Measurements from ENCODE around the gene MAP3K5.

The MAP3K5 gene

GRCh38 chr6:136526196-136526930 is 265.9 kb downstream of the MAP3K5 start:
- TF ChIP-seq PPARA (CRISPR knock-in tag; IDR thresholded peaks at IDR 0.05; ENCODE audit: borderline replicate concordance) (no peak), ZFP30 (CRISPR knock-in tag; IDR thresholded peaks at IDR 0.05) (no peak), CSDC2 (CRISPR knock-in tag; IDR thresholded peaks at IDR 0.05) (no peak)
- peak; percentile 98 for ATAC-seq

GRCh38 chr6:136525586-136526195 is 266.6 kb downstream of the MAP3K5 start:
- TF ChIP-seq ZNF8 (CRISPR knock-in tag; IDR thresholded peaks at IDR 0.05) (no peak), OSR1 (CRISPR knock-in tag; IDR thresholded peaks at IDR 0.05) (no peak), ZFP3 (CRISPR knock-in tag; IDR thresholded peaks at IDR 0.05) (no peak), ISL1 (CRISPR knock-in tag; IDR thresholded peaks at IDR 0.05) (no peak), PATZ1 (CRISPR knock-in tag; IDR thresholded peaks at IDR 0.05; ENCODE audit: borderline replicate concordance) (no peak), PPARA (CRISPR knock-in tag; IDR thresholded peaks at IDR 0.05; ENCODE audit: borderline replicate concordance) (no peak), RARB (CRISPR knock-in tag; IDR thresholded peaks at IDR 0.05) (no peak), CREB5 (CRISPR knock-in tag; IDR thresholded peaks at IDR 0.05; ENCODE audit: low read depth) (no peak), ZNF565 (CRISPR knock-in tag; conservative IDR thresholded peaks at IDR 0.05; ENCODE audit: low read depth) (no peak), CSDC2 (CRISPR knock-in tag; IDR thresholded peaks at IDR 0.05) (no peak), POU6F1 (CRISPR knock-in tag; IDR thresholded peaks at IDR 0.05; ENCODE audit: borderline replicate concordance, low read depth) (no peak), ESRRG (CRISPR knock-in tag; IDR thresholded peaks at IDR 0.05) (no peak), TOX (CRISPR knock-in tag; IDR thresholded peaks at IDR 0.05; ENCODE audit: borderline replicate concordance) (no peak), ZFP30 (CRISPR knock-in tag; IDR thresholded peaks at IDR 0.05) (no peak), ARNTL (CRISPR knock-in tag; IDR thresholded peaks at IDR 0.05; ENCODE audit: borderline replicate concordance, low read depth) (no peak)
- ATAC-seq, result peak; percentile 72

- TF ChIP-seq ARNTL (CRISPR knock-in tag; IDR thresholded peaks at IDR 0.05; ENCODE audit: borderline replicate concordance, low read depth) (no peak), ZNF8 (CRISPR knock-in tag; IDR thresholded peaks at IDR 0.05) (no peak), ZFP3 (CRISPR knock-in tag; IDR thresholded peaks at IDR 0.05) (no peak), RARB (CRISPR knock-in tag; IDR thresholded peaks at IDR 0.05) (no peak), TSHZ2 (CRISPR knock-in tag; IDR thresholded peaks at IDR 0.05) (no peak), GLIS3 (CRISPR knock-in tag; IDR thresholded peaks at IDR 0.05) (no peak), ZC3H10 (CRISPR knock-in tag; IDR thresholded peaks at IDR 0.05) (no peak), TOX (CRISPR knock-in tag; IDR thresholded peaks at IDR 0.05; ENCODE audit: borderline replicate concordance) (no peak), ZFP30 (CRISPR knock-in tag; IDR thresholded peaks at IDR 0.05) (no peak), ISL1 (CRISPR knock-in tag; IDR thresholded peaks at IDR 0.05) (no peak), ESRRG (CRISPR knock-in tag; IDR thresholded peaks at IDR 0.05) (no peak), OSR1 (CRISPR knock-in tag; IDR thresholded peaks at IDR 0.05) (no peak), ZNF565 (CRISPR knock-in tag; conservative IDR thresholded peaks at IDR 0.05; ENCODE audit: low read depth) (no peak), BACH2 (CRISPR knock-in tag; IDR thresholded peaks at IDR 0.05; ENCODE audit: borderline replicate concordance) (no peak), CSRNP3 (CRISPR knock-in tag; IDR thresholded peaks at IDR 0.05) (no peak), POU6F1 (CRISPR knock-in tag; IDR thresholded peaks at IDR 0.05; ENCODE audit: borderline replicate concordance, low read depth) (no peak), TCF4 (CRISPR knock-in tag; IDR thresholded peaks at IDR 0.05; ENCODE audit: borderline replicate concordance) (no peak), CREB5 (CRISPR knock-in tag; IDR thresholded peaks at IDR 0.05; ENCODE audit: low read depth) (no peak), CSDC2 (CRISPR knock-in tag; IDR thresholded peaks at IDR 0.05) (no peak), ZNF70 (CRISPR knock-in tag; IDR thresholded peaks at IDR 0.05) (no peak)
Measured at GRCh38 chr6:136524936-136525413, 267.3 kb downstream of the MAP3K5 start.

More at GRCh38 chr6:136524936-136525413, 267.3 kb downstream of the MAP3K5 start:
- ATAC-seq, result no peak; the same call in 2 of the 3 replicates
